ENCODE data around the gene TUT1.
A peak's percentile ranks its signal among the peaks of the same experiment; 100 is the strongest.
"Not testable (repeated sequence)": the region's sequence is repeated elsewhere in the genome, so short reads cannot be mapped to it uniquely, and the experiment has no call there.

TUT1 gene

GRCh38 chr11:62559626-62560025, 31.7 kb downstream of the TUT1 start:
- not testable (repeated sequence) for H3K9ac ChIP-seq (ENCODE audit: low read length); H3K4me3 ChIP-seq (ENCODE audit: low read length); H3K27me3 ChIP-seq (ENCODE audit: control insufficient read depth, insufficient read depth, low read length); H3K9me3 ChIP-seq (ENCODE audit: control insufficient read depth, low read depth, low read length); H3K27ac ChIP-seq (ENCODE audit: low read length)
- Histone ChIP-seq H3K4me1 (ENCODE audit: control insufficient read depth, low read depth, low read length) (peaks cover 39% of the 10 kb centered on the region), H3K36me3 (ENCODE audit: control insufficient read depth, low read depth, low read length) (peaks cover 56% of the 10 kb centered on the region)

DNA sequence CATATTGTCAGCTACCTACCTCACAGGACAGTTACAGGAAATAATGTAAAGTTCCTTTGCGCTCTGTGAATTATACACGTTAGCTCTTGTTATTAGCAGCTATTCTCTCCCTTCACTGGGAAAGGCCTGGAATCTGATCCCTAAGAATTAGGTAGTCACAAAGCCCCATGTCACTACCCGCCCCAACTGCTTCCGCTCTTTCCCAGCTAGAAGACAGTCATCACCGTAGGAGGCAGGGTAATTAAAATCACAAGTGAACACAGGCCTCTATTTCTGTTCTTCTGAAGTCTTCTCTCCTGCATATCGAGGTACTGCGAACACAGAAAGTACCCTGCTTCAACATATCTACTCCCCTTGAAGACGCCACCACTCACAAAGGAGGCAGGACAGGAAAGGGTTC, 32.1 kb downstream of the TUT1 start:
- no peak overlapping the region for H3K27ac ChIP-seq (ENCODE audit: low read length)
- H3K4me1 ChIP-seq (ENCODE audit: control insufficient read depth, low read depth, low read length) = peaks cover 40% of the 10 kb centered on the region
- H3K4me3 ChIP-seq (ENCODE audit: low read length) = no peak overlapping the region
- H3K27me3 ChIP-seq (ENCODE audit: control insufficient read depth, insufficient read depth, low read length) = no peaks in the 10 kb centered on the region
- H3K36me3 ChIP-seq (ENCODE audit: control insufficient read depth, low read depth, low read length) = peaks cover 56% of the 10 kb centered on the region
- no peak overlapping the region for H3K9ac ChIP-seq (ENCODE audit: low read length)
- H3K9me3 ChIP-seq (ENCODE audit: control insufficient read depth, low read depth, low read length) = no peaks in the 10 kb centered on the region

DNA sequence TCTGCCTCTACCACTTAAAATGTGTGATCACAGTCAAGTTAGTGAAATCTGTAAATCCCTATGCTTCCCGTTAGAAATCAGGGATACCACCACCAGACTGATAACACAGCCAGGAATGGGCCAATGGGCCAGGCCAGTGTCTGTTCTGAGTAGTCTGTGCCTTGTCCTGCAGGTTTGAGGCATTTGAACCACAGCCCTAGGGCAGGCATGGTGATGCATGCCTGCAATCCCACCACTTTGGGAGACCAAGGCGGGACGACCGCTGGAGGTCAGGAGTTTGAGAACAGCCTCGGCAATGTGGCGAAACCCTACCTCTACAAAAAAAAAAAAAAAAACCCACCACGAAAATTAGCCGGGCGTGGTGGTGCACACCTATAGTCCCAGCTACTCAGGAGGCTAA, 32.7 kb downstream of the TUT1 start:
- Histone ChIP-seq H3K9ac (ENCODE audit: low read length) (no peak overlapping the region), H3K36me3 (ENCODE audit: control insufficient read depth, low read depth, low read length) (peaks cover 52% of the 10 kb centered on the region), H3K9me3 (ENCODE audit: control insufficient read depth, low read depth, low read length) (no peaks in the 10 kb centered on the region), H3K27me3 (ENCODE audit: control insufficient read depth, insufficient read depth, low read length) (no peaks in the 10 kb centered on the region), H3K4me3 (ENCODE audit: low read length) (no peak overlapping the region), H3K27ac (ENCODE audit: low read length) (no peak overlapping the region), H3K4me1 (ENCODE audit: control insufficient read depth, low read depth, low read length) (peaks cover 45% of the 10 kb centered on the region)

DNA sequence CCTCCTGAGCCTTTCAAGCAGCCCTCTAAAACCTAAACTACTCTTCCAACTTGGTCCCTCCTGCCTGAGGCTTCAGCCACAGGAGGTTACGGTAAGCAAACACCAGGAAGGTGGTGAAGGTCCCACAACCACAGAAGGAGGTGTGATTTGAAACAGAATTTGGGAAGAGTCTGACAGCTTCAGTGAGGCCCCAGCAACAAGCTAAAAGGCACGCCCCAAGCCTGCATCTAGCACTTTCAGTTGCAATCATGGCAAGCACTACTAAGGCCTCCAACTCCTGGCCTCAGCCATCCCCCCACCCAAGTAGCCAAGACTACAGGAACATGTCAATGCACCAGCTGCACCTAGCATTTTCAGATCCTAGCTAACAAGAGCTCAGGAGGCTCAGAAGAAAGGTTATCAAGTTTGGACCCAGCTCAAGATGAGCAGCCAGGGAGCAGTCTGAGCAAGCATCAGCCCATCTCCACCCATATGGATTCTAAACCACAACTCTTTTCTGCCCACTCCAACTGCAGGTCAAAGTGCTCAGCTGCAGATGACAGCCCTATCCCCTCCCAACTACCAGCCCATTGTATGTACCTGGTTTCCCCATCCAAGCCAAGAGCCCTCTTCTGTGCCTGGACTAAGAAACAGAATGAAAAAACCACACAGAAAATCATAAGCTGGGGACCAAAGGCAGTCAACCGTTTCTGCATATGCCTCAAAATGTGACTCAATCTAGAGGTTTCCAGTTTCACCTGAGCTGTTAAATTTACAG, 34.3 kb downstream of the TUT1 start:
- Histone ChIP-seq H3K27me3 (ENCODE audit: control insufficient read depth, insufficient read depth, low read length) (no peaks in the 10 kb centered on the region), H3K4me1 (ENCODE audit: control insufficient read depth, low read depth, low read length) (peaks cover 61% of the 10 kb centered on the region), H3K4me3 (ENCODE audit: low read length) (no peak overlapping the region), H3K27ac (ENCODE audit: low read length) (peak overlapping the region; percentile 38), H3K9me3 (ENCODE audit: control insufficient read depth, low read depth, low read length) (no peaks in the 10 kb centered on the region), H3K36me3 (ENCODE audit: control insufficient read depth, low read depth, low read length) (peaks cover 42% of the 10 kb centered on the region), H3K9ac (ENCODE audit: low read length) (peak overlapping the region; percentile 15)

GRCh38 chr11:62556108-62556874, 35.0 kb downstream of the TUT1 start:
- Histone ChIP-seq H3K4me3 (ENCODE audit: low read length) (no peak overlapping the region), H3K4me1 (ENCODE audit: control insufficient read depth, low read depth, low read length) (peaks cover 67% of the 10 kb centered on the region), H3K36me3 (ENCODE audit: control insufficient read depth, low read depth, low read length) (peaks cover 42% of the 10 kb centered on the region), H3K9me3 (ENCODE audit: control insufficient read depth, low read depth, low read length) (no peaks in the 10 kb centered on the region), H3K27me3 (ENCODE audit: control insufficient read depth, insufficient read depth, low read length) (no peaks in the 10 kb centered on the region), H3K9ac (ENCODE audit: low read length) (peak overlapping the region; percentile 15), H3K27ac (ENCODE audit: low read length) (peak overlapping the region; percentile 38)

GRCh38 chr11:62555464-62556107, 35.7 kb downstream of the TUT1 start:
- H3K27ac ChIP-seq (ENCODE audit: low read length) = peak overlapping the region; percentile 38

GRCh38 chr11:62554387-62555167, 36.7 kb downstream of the TUT1 start:
- Histone ChIP-seq H3K4me1 (ENCODE audit: control insufficient read depth, low read depth, low read length) (peaks cover 53% of the 10 kb centered on the region), H3K36me3 (ENCODE audit: control insufficient read depth, low read depth, low read length) (peaks cover 27% of the 10 kb centered on the region), H3K9me3 (ENCODE audit: control insufficient read depth, low read depth, low read length) (no peaks in the 10 kb centered on the region), H3K4me3 (ENCODE audit: low read length) (no peak overlapping the region), H3K9ac (ENCODE audit: low read length) (no peak overlapping the region), H3K27ac (ENCODE audit: low read length) (no peak overlapping the region), H3K27me3 (ENCODE audit: control insufficient read depth, insufficient read depth, low read length) (peaks cover 13% of the 10 kb centered on the region)

More at GRCh38 chr11:62555464-62556107, 35.7 kb downstream of the TUT1 start:
- Histone ChIP-seq H3K4me3 (ENCODE audit: low read length) (no peak overlapping the region), H3K4me1 (ENCODE audit: control insufficient read depth, low read depth, low read length) (peaks cover 62% of the 10 kb centered on the region), H3K9me3 (ENCODE audit: control insufficient read depth, low read depth, low read length) (no peaks in the 10 kb centered on the region), H3K9ac (ENCODE audit: low read length) (no peak overlapping the region), H3K27me3 (ENCODE audit: control insufficient read depth, insufficient read depth, low read length) (peaks cover 3% of the 10 kb centered on the region), H3K36me3 (ENCODE audit: control insufficient read depth, low read depth, low read length) (peaks cover 37% of the 10 kb centered on the region)

- no peak overlapping the region for H3K9ac ChIP-seq (ENCODE audit: low read length)
- H3K27me3 ChIP-seq (ENCODE audit: control insufficient read depth, insufficient read depth, low read length) = peaks cover 20% of the 10 kb centered on the region
- peak overlapping the region; percentile 78 for H3K27ac ChIP-seq (ENCODE audit: low read length)
- H3K4me3 ChIP-seq (ENCODE audit: low read length) = peak overlapping the region; percentile 34
- peaks cover 46% of the 10 kb centered on the region for H3K4me1 ChIP-seq (ENCODE audit: control insufficient read depth, low read depth, low read length)
- H3K36me3 ChIP-seq (ENCODE audit: control insufficient read depth, low read depth, low read length) = peaks cover 20% of the 10 kb centered on the region
- H3K9me3 ChIP-seq (ENCODE audit: control insufficient read depth, low read depth, low read length) = no peaks in the 10 kb centered on the region
Measured at GRCh38 chr11:62553839-62554361, 37.4 kb downstream of the TUT1 start.

DNA sequence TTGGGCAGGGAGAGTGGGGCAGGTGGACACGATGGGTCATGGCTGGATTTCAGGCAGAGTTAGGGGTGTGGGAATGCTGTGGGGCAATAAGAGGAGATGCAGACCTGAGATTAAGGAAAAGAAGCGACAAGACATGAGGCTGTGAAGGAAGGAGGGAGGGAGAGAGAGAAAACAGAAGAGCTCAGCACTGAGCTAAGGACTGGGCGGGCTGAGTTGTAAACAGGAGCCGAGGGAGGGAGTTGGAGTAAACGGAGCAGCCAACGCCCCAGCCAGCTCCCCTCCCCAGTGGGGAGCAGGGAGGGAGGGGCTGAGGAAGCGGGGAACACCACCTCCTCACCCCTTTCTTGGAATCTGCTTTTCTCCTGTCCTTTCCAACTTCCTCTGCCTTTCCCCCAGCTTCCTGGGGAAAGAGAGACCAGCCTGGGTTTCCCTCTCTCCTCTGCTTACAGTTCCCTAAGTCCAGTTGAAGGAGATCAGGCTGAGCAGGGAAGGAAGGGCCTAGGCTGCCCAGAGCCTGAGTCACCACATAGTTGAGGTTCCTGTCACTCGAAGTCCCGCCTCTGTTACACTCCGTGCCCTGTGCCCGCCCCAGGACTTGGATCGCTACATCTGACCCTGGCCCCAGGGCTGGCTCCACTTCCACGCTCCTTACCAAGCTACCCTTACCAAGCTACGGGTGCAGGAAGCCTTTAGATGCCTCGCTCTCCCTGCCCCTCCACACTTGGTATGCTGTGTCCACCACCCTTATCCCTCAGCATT, 38.1 kb downstream of the TUT1 start:
- H3K36me3 ChIP-seq (ENCODE audit: control insufficient read depth, low read depth, low read length) = peaks cover 14% of the 10 kb centered on the region
- peak overlapping the region; percentile 80 for H3K9ac ChIP-seq (ENCODE audit: low read length)
- H3K27ac ChIP-seq (ENCODE audit: low read length) = peak overlapping the region; percentile 78
- peaks cover 26% of the 10 kb centered on the region for H3K27me3 ChIP-seq (ENCODE audit: control insufficient read depth, insufficient read depth, low read length)
- peak overlapping the region; percentile 34 for H3K4me3 ChIP-seq (ENCODE audit: low read length)
- peaks cover 46% of the 10 kb centered on the region for H3K4me1 ChIP-seq (ENCODE audit: control insufficient read depth, low read depth, low read length)
- H3K9me3 ChIP-seq (ENCODE audit: control insufficient read depth, low read depth, low read length) = no peaks in the 10 kb centered on the region

GRCh38 chr11:62552485-62553079, 38.7 kb downstream of the TUT1 start:
- H3K27ac ChIP-seq (ENCODE audit: low read length) = peak overlapping the region; percentile 78
- peaks cover 8% of the 10 kb centered on the region for H3K36me3 ChIP-seq (ENCODE audit: control insufficient read depth, low read depth, low read length)
- peaks cover 46% of the 10 kb centered on the region for H3K4me1 ChIP-seq (ENCODE audit: control insufficient read depth, low read depth, low read length)
- H3K4me3 ChIP-seq (ENCODE audit: low read length) = peak overlapping the region; percentile 34
- peaks cover 33% of the 10 kb centered on the region for H3K27me3 ChIP-seq (ENCODE audit: control insufficient read depth, insufficient read depth, low read length)
- H3K9me3 ChIP-seq (ENCODE audit: control insufficient read depth, low read depth, low read length) = no peaks in the 10 kb centered on the region
- H3K9ac ChIP-seq (ENCODE audit: low read length) = peak overlapping the region; percentile 80

Measured in iPS-18a (cell line).